K562 (cell line): ENCODE measurements around the gene DLGAP1. TPM values are rescaled to one million over a fixed set of nuclear protein-coding genes. Genes with fewer than 3 reads are reported as not detected.

Experiments
- ATAC-seq: fragments of 200-7000 bp; cut with Tn5 transposase; 3 replicates; pipeline ENCODE4 v1.9.1; 2020; ENCODE audit warnings: moderate library complexity
- BruUV-seq: library from RNA; stranded (reverse); fragments of 400-500 nt; replicated peaks from 2 replicates; lab custom pipeline; 2021; lab: Mats Ljungman, UMichigan
- CTCF ChIA-PET: fragments of 300-600 bp; formaldehyde crosslinking; extraction: SDS; loops from one replicate; lab custom pipeline; 2021; ENCODE audit warnings: low intra/inter-chr PET ratio; lab: Yijun Ruan, JAX
- POLR2A ChIA-PET: fragments of 300-600, 350-650 bp; sonication (Branson Sonifier 250); formaldehyde crosslinking; extraction: SDS; loops from one replicate; lab custom pipeline; 2021; ENCODE audit warnings: antibody characterized with exemption, inconsistent platforms; lab: Yijun Ruan, JAX
- DNase-seq, 4 experiments: peaks; one replicate each; pipeline versions ENCODE4 v3.0.0 to v3.0.0-alpha.2; 2011 to 2018; ENCODE audit warnings: low spot score in 3 of 4, mixed read lengths in 3 of 4; ENCODE audit errors: extremely low read depth in 1 of 4
- FAIRE-seq: peaks from 2 replicates; lab custom pipeline; 2011; peaks lifted over from hg19 to GRCh38; lab: Jason Lieb, UNC
- H2AFZ ChIP-seq: 2 replicates; pipeline ENCODE4 v1.6.0; 2011; ENCODE audit warnings: low read depth, low read length, control low read depth, inconsistent platforms
- H3K27ac ChIP-seq: fragments of 200-600 bp; 3 replicates; pipeline ENCODE4 v1.8.0; 2011; ENCODE audit warnings: low read depth, mild to moderate bottlenecking, control low read depth, inconsistent platforms, low read length, moderate library complexity, mixed read lengths; ENCODE audit errors: extremely low read depth
- H3K27me3 ChIP-seq, 2 experiments: fragments of 300-600 bp in 1 of 2; 2 replicates in 1 of 2; 3 replicates in 1 of 2; pipeline versions ENCODE4 v1.6.0 to v1.8.0; 2011; ENCODE audit warnings: inconsistent platforms in 2 of 2, low read length in 2 of 2, mild to moderate bottlenecking in 1 of 2, mixed read lengths in 1 of 2, moderate library complexity in 1 of 2; ENCODE audit not compliant: control insufficient read depth in 2 of 2, insufficient read depth in 2 of 2
- H3K36me3 ChIP-seq: fragments of 300-600 bp; 3 replicates; pipeline ENCODE4 v1.8.0; 2011; ENCODE audit warnings: mild to moderate bottlenecking, low read length, inconsistent platforms; ENCODE audit not compliant: control insufficient read depth, insufficient read depth
- H3K4me1 ChIP-seq, 2 experiments: fragments of 200-600 bp in 1 of 2; replicated peaks in 1 of 2; 2 replicates in 1 of 2; 3 replicates in 1 of 2; pipeline versions ENCODE4 v1.5.1 to v1.8.0; 2011; ENCODE audit warnings: inconsistent platforms in 2 of 2, low read length in 2 of 2, mild to moderate bottlenecking in 1 of 2, mixed read lengths in 1 of 2, moderate library complexity in 1 of 2; ENCODE audit not compliant: control insufficient read depth in 2 of 2, insufficient read depth in 2 of 2
- H3K4me2 ChIP-seq: 2 replicates; pipeline ENCODE4 v1.6.1; 2011; ENCODE audit warnings: low read length, control low read depth, inconsistent platforms, mixed read lengths; ENCODE audit not compliant: insufficient read depth
- H3K4me3 ChIP-seq: fragments of 200-600 bp; sonication (generic), shearing (Covaris generic); 2 replicates; pipeline ENCODE4 v1.5.1; 2016; ENCODE audit warnings: control low read depth, inconsistent platforms
- H3K79me2 ChIP-seq: fragments of 200-600 bp; 3 replicates; pipeline ENCODE4 v1.8.0; 2011; ENCODE audit warnings: low read length, inconsistent platforms; ENCODE audit not compliant: control insufficient read depth, insufficient read depth
- H3K9ac ChIP-seq, 2 experiments: 2 replicates each; pipeline versions ENCODE4 v1.6.0 to v1.6.1; 2011; ENCODE audit warnings: low read depth in 2 of 2, low read length in 2 of 2, control low read depth in 1 of 2, inconsistent platforms in 1 of 2, mild to moderate bottlenecking in 1 of 2, mixed read lengths in 1 of 2; ENCODE audit not compliant: insufficient read depth in 1 of 2
- H3K9me1 ChIP-seq: one replicate; pipeline ENCODE4 v1.6.0; 2011; ENCODE audit warnings: inconsistent platforms, mild to moderate bottlenecking, low read length, moderate library complexity; ENCODE audit not compliant: control insufficient read depth, insufficient read depth
- H3K9me3 ChIP-seq: replicated peaks from 2 replicates; pipeline ENCODE4 v1.5.1; 2011; ENCODE audit warnings: low read depth, low read length, inconsistent platforms; ENCODE audit not compliant: control insufficient read depth, insufficient read depth
- H4K20me1 ChIP-seq: replicated peaks from 2 replicates; pipeline ENCODE4 v1.6.1; 2011; ENCODE audit warnings: low read length, inconsistent platforms, mixed read lengths; ENCODE audit not compliant: control insufficient read depth, insufficient read depth
- CHD1 ChIP-seq: fragments of 200-600 bp; sonication (generic); IDR thresholded peaks from one replicate; pipeline ENCODE4 v1.6.1; 2012; ENCODE audit warnings: mild to moderate bottlenecking, moderate library complexity, low read length, inconsistent platforms
- EP400 ChIP-seq: fragments of 450-650 bp; IDR thresholded peaks from 2 replicates; pipeline ENCODE4 v1.6.1; 2017; ENCODE audit warnings: antibody characterized with exemption, mild to moderate bottlenecking, moderate library complexity
- GABPB1 ChIP-seq: sonication (generic); formaldehyde crosslinking; IDR thresholded peaks from 2 replicates; pipeline ENCODE4 v1.8.0; 2022; ENCODE audit warnings: mild to moderate bottlenecking, missing genetic modification reagents
- GTF2A2 ChIP-seq: IDR thresholded peaks from 2 replicates; pipeline ENCODE4 v1.6.1; 2016; ENCODE audit warnings: mild to moderate bottlenecking, missing genetic modification characterization, missing compliant biosample characterization
- MAZ ChIP-seq, 2 experiments: fragments of 450-650 bp in 1 of 2; sonication (generic) in 1 of 2; formaldehyde crosslinking; IDR thresholded peaks in 1 of 2; conservative IDR thresholded peaks in 1 of 2; 2 replicates each; pipeline versions ENCODE4 v1.4.0 to v1.5.0; 2020; ENCODE audit warnings: mild to moderate bottlenecking in 1 of 2, missing genetic modification reagents in 1 of 2
- MCM7 ChIP-seq, 2 experiments: fragments of 450-650 bp; IDR thresholded peaks; 2 replicates each; pipeline ENCODE4 v1.6.1; 2016 to 2018
- MIER1 ChIP-seq: fragments of 450-650 bp; IDR thresholded peaks from 2 replicates; pipeline ENCODE4 v1.6.1; 2016; ENCODE audit warnings: antibody characterized with exemption, mild to moderate bottlenecking, low read depth
- RAD21 ChIP-seq, 2 experiments: fragments of 250-450 bp in 1 of 2; fragments of 450-650 bp in 1 of 2; sonication (Bioruptor Pico) in 1 of 2; formaldehyde crosslinking in 1 of 2; IDR thresholded peaks in 1 of 2; conservative IDR thresholded peaks in 1 of 2; 2 replicates each; pipeline versions ENCODE4 v1.4.0 to v1.8.0; 2020 to 2022; ENCODE audit warnings: mild to moderate bottlenecking in 2 of 2, moderate library complexity in 1 of 2
- SMAD2 ChIP-seq: fragments of 150-350 bp; IDR thresholded peaks from 2 replicates; pipeline ENCODE4 v1.6.1; 2014; ENCODE audit warnings: low read depth, mild to moderate bottlenecking, low read length
- TOE1 ChIP-seq, 2 experiments: fragments of 450-650 bp in 1 of 2; sonication (generic) in 1 of 2; formaldehyde crosslinking in 1 of 2; IDR thresholded peaks; 2 replicates each; pipeline versions ENCODE4 v1.7.1 to v1.8.0; 2016 to 2022; ENCODE audit warnings: borderline replicate concordance in 2 of 2, mild to moderate bottlenecking in 2 of 2, antibody characterized with exemption in 1 of 2, inconsistent platforms in 1 of 2, low read depth in 1 of 2, missing genetic modification reagents in 1 of 2, moderate library complexity in 1 of 2
- ZBTB7A ChIP-seq: IDR thresholded peaks from 2 replicates; pipeline ENCODE4 v1.6.1; 2011; ENCODE audit warnings: low read depth, mild to moderate bottlenecking, low read length, moderate library complexity, borderline replicate concordance; ENCODE audit not compliant: control insufficient read depth
- ZC3H8 ChIP-seq: fragments of 450-650 bp; IDR thresholded peaks from 2 replicates; pipeline ENCODE4 v1.6.1; 2017
- ZNF133 ChIP-seq: fragments of 250-450 bp; sonication (Bioruptor Pico); IDR thresholded peaks from 2 replicates; pipeline ENCODE4 v1.4.0; 2020; ENCODE audit warnings: mild to moderate bottlenecking
- ZNF282 ChIP-seq: sonication (generic); formaldehyde crosslinking; IDR thresholded peaks from 2 replicates; pipeline ENCODE4 v1.8.1; 2023; ENCODE audit warnings: missing genetic modification reagents
- ZNF695 ChIP-seq: fragments of 450-650 bp; formaldehyde crosslinking; IDR thresholded peaks from 2 replicates; pipeline ENCODE4 v1.4.0; 2020; ENCODE audit warnings: mild to moderate bottlenecking, moderate library complexity
- in situ Hi-C: fragments of 300-500 bp; cut with MboI; formaldehyde crosslinking; loops from 4 replicates; pipeline ENCODE4 v1.15.0; 2018; ENCODE audit warnings: inconsistent platforms, mixed read lengths
- intact Hi-C: fragments of 100-400 bp; cut with micrococcal nuclease; formaldehyde crosslinking; loops from 2 replicates; pipeline ENCODE4 v1.14.2; 2022
- polyA plus RNA-seq, 8 experiments: library from polyadenylated mRNA; depleted of rRNA in 4 of 8; stranded (reverse) in 5 of 8; unstranded in 3 of 8; fragments of >200 nt; fragmentation: Nextera tagmentation in 2 of 8; fragmentation: Illumina TruSeq in 1 of 8; extraction: Ambion mirVana in 2 of 8; extraction: Trizol in 1 of 8; gene quantifications; 2 replicates each; pipeline versions ENCODE4 v1.2.1 to v1.2.3, GENCODE V29; 2011 to 2014; ENCODE audit warnings: inconsistent platforms in 1 of 8, missing spikeins in 1 of 8
- total RNA-seq, 7 experiments: library from RNA; depleted of rRNA in 6 of 7; stranded (reverse); fragments of >200 nt in 6 of 7; fragmentation: Illumina TruSeq in 2 of 7; extraction: Trizol in 2 of 7; gene quantifications; 2 replicates each; pipeline versions ENCODE4 v1.2.1 to v1.2.3, GENCODE V29; 2011 to 2021; ENCODE audit warnings: low replicate concordance in 1 of 7

DLGAP1 gene
- total and polyA plus RNA-seq, 9 of the 15 experiments (the other 6 are each of a cell fraction or from before 2014, with no cell fraction given) = 0.04 to 0.22 (median 0.08) TPM

GRCh38 chr18:4007846-4008245 is 447.3 kb downstream of the DLGAP1 start:
- CTCF ChIA-PET = no interaction called here
- DNase-seq (no peak), ATAC-seq (no peak), FAIRE-seq (no peak)
- no peaks in the 10 kb centered on the region for H3K9me1 ChIP-seq
- H3K79me2 ChIP-seq = no peaks in the 10 kb centered on the region
- no peak overlapping the region for H3K9ac ChIP-seq
- no peak overlapping the region for H2AFZ ChIP-seq
- H3K27me3 ChIP-seq = peaks cover 2 to 5% of the 10 kb centered on the region in 2 experiments; a peak in 2 of 5 replicates
- H3K27ac ChIP-seq = no peak overlapping the region
- no peak overlapping the region for H3K4me2 ChIP-seq
- TF ChIP-seq MAZ (CRISPR knock-in tag; conservative IDR thresholded peaks at IDR 0.05 in 1 of 2, IDR thresholded peaks at IDR 0.05 in 1 of 2) (no peak), ZNF695 (CRISPR knock-in tag) (no peak), MIER1 (no peak), MCM7 (IDR thresholded peaks at IDR 0.05) (no peak), ZNF133 (CRISPR knock-in tag) (no peak), TOE1 (IDR thresholded peaks at IDR 0.05; ENCODE audit: borderline replicate concordance) (no peak), TOE1 (CRISPR knock-in tag; IDR thresholded peaks at IDR 0.05; ENCODE audit: borderline replicate concordance, low read depth) (no peak), RAD21 (CRISPR knock-in tag; conservative IDR thresholded peaks at IDR 0.05 in 1 of 2, IDR thresholded peaks at IDR 0.05 in 1 of 2) (no peak), GTF2A2 (tag) (no peak), ZNF282 (CRISPR knock-in tag) (no peak), EP400 (no peak), GABPB1 (CRISPR knock-in tag) (no peak), CHD1 (no peak), ZC3H8 (no peak), SMAD2 (no peak), ZBTB7A (no peak)
- no peak overlapping the region for H3K4me3 ChIP-seq
- POLR2A ChIA-PET = interaction anchor here (1.2 kb wide), 1 partner anchor 11 kb away, joined by 3 read pairs; no protein-coding TSS in a partner anchor
- BruUV-seq = no TSS peak
- H3K9me3 ChIP-seq = no peaks in the 10 kb centered on the region
- intact Hi-C loops = no loop called here
- no peaks in the 10 kb centered on the region for H4K20me1 ChIP-seq
- no peaks in the 10 kb centered on the region for H3K36me3 ChIP-seq
- in situ Hi-C loops = no loop called here
- peaks cover 0 to 4% of the 10 kb centered on the region in 2 experiments; a peak in 1 of 5 replicates for H3K4me1 ChIP-seq
